ENCODE results near the gene RASGRF1. TPM values are rescaled to one million over a fixed set of nuclear protein-coding genes. Genes with fewer than 3 reads are reported as not detected.

Gene RASGRF1
- total RNA-seq, 2 experiments from 2014 or later, result 3.0 to 4.5 TPM

GRCh38 chr15:78991476-78991875 is 99.1 kb downstream of the RASGRF1 start:
- H4K20me1 ChIP-seq (ENCODE audit: insufficient read depth, low read length), result no peaks in the 10 kb centered on the region
- no peaks in the 10 kb centered on the region for H3K9me2 ChIP-seq (ENCODE audit: insufficient read depth, low read length)
- no peaks in the 10 kb centered on the region for H3K36me3 ChIP-seq (ENCODE audit: insufficient read depth, low read length)
- CTCF ChIA-PET (ENCODE audit: unreplicated experiment), result no interaction called here
- no peak overlapping the region for H3K27ac ChIP-seq (ENCODE audit: low read depth, low read length, poor library complexity, severe bottlenecking)
- H3K4me2 ChIP-seq (ENCODE audit: low read length), result no peak overlapping the region
- intact Hi-C loops (cut with micrococcal nuclease; ENCODE audit: unreplicated experiment), result no loop called here
- POLR2A ChIA-PET, result no interaction called here
- DNase-seq (ENCODE audit: low spot score), result no peak
- H2AFZ ChIP-seq (ENCODE audit: low read length), result no peak overlapping the region
- no peaks in the 10 kb centered on the region for H3K79me2 ChIP-seq (ENCODE audit: insufficient read depth, low read depth, low read length)
- H3K9me3 ChIP-seq (ENCODE audit: low read length), result no peaks in the 10 kb centered on the region
- no peak for TF ChIP-seq EZH2phosphoT487 (IDR thresholded peaks at IDR 0.05; ENCODE audit: borderline replicate concordance, low read depth, low read length)
- TF ChIP-seq, protein P1, sequence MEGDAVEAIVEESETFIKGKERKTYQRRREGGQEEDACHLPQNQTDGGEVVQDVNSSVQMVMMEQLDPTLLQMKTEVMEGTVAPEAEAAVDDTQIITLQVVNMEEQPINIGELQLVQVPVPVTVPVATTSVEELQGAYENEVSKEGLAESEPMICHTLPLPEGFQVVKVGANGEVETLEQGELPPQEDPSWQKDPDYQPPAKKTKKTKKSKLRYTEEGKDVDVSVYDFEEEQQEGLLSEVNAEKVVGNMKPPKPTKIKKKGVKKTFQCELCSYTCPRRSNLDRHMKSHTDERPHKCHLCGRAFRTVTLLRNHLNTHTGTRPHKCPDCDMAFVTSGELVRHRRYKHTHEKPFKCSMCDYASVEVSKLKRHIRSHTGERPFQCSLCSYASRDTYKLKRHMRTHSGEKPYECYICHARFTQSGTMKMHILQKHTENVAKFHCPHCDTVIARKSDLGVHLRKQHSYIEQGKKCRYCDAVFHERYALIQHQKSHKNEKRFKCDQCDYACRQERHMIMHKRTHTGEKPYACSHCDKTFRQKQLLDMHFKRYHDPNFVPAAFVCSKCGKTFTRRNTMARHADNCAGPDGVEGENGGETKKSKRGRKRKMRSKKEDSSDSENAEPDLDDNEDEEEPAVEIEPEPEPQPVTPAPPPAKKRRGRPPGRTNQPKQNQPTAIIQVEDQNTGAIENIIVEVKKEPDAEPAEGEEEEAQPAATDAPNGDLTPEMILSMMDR (conservative IDR thresholded peaks at IDR 0.05; ENCODE audit: low read length), result no peak
- H3K4me1 ChIP-seq (ENCODE audit: insufficient read depth, low read length, poor library complexity, severe bottlenecking), result peaks cover 9% of the 10 kb centered on the region
- no peak overlapping the region for H3K4me3 ChIP-seq (ENCODE audit: low read depth, low read length, poor library complexity, severe bottlenecking)
- no TSS peak for BruUV-seq (replicated peaks)

DNA sequence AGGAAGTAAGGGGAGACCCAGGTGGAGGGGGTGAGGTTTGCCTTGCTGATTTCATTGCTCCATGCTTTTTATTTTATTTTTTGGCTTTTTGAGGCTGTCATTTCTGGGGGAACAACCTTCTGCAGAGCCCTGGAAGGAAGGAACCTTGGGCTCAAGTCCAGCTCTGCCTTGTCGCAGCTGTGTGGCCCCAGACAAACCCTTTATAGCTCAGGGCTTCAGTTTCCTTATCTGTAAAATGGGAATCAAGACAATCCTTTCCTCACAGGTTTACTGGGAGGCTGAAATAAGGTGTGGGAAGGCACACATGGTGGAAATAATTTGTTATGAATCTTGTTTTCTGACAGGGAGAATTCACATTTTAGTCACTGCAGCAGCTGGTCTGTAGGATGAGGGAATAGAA is 100.3 kb downstream of the RASGRF1 start:
- H3K9me3 ChIP-seq (ENCODE audit: low read length), result no peaks in the 10 kb centered on the region
- no peaks in the 10 kb centered on the region for H4K20me1 ChIP-seq (ENCODE audit: insufficient read depth, low read length)
- H3K9me2 ChIP-seq (ENCODE audit: insufficient read depth, low read length), result no peaks in the 10 kb centered on the region
- H3K36me3 ChIP-seq (ENCODE audit: insufficient read depth, low read length), result no peaks in the 10 kb centered on the region
- POLR2A ChIA-PET, result no interaction called here
- H3K4me2 ChIP-seq (ENCODE audit: low read length), result no peak overlapping the region
- H3K27ac ChIP-seq (ENCODE audit: low read depth, low read length, poor library complexity, severe bottlenecking), result no peak overlapping the region
- peaks cover 9% of the 10 kb centered on the region for H3K4me1 ChIP-seq (ENCODE audit: insufficient read depth, low read length, poor library complexity, severe bottlenecking)
- no peak for DNase-seq (ENCODE audit: low spot score)
- H3K4me3 ChIP-seq (ENCODE audit: low read depth, low read length, poor library complexity, severe bottlenecking), result no peak overlapping the region
- CTCF ChIA-PET (ENCODE audit: unreplicated experiment), result interaction anchor here (0.5 kb wide), 1 partner anchor 57 kb away, joined by 3 read pairs; no protein-coding TSS in a partner anchor
- no peaks in the 10 kb centered on the region for H3K79me2 ChIP-seq (ENCODE audit: insufficient read depth, low read depth, low read length)
- no peak overlapping the region for H2AFZ ChIP-seq (ENCODE audit: low read length)
- no TSS peak for BruUV-seq (replicated peaks)
- TF ChIP-seq EZH2phosphoT487 (IDR thresholded peaks at IDR 0.05; ENCODE audit: borderline replicate concordance, low read depth, low read length), result no peak
- intact Hi-C loops (cut with micrococcal nuclease; ENCODE audit: unreplicated experiment), result no loop called here

DNA sequence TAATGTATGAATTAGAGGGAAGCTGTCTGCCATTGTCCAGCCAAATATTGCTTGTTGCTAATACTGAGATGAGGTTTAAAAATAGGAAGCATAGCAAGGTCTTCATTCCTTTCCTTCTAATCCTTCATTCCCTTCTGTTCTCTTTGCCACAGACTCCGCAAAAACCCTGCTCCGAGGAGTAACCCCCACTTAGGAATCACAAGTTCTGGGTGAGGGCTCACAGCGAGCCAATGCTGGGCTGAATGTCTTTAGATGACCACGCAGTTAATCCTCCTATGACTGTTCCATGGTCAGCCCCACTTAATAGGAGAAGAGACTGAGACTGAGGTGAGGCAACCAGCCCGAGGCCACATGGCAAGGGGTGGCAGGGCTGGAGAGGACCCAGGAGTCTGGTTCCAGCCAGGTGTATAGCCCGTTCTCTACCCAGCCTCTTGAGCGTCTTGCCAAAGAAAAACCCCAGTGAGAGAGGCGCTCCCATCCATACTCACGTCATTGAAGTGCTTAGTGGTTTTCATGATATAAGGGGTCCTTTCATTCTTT is 100.8 kb downstream of the RASGRF1 start:
- H2AFZ ChIP-seq (ENCODE audit: low read length), result no peak overlapping the region
- ChIA-PET CTCF (ENCODE audit: unreplicated experiment) (interaction anchor here (0.5 to 1.4 kb wide), 2 partner anchors 17 to 919 kb away, joined by 4 to 9 read pairs; no protein-coding TSS in a partner anchor), POLR2A (interaction anchor here (1.3 kb wide), 1 partner anchor 8 kb away, joined by 5 read pairs; no protein-coding TSS in a partner anchor)
- no peak for DNase-seq (ENCODE audit: low spot score)
- no peak overlapping the region for H3K4me3 ChIP-seq (ENCODE audit: low read depth, low read length, poor library complexity, severe bottlenecking)
- H3K79me2 ChIP-seq (ENCODE audit: insufficient read depth, low read depth, low read length), result no peaks in the 10 kb centered on the region
- H3K9me3 ChIP-seq (ENCODE audit: low read length), result no peaks in the 10 kb centered on the region
- H3K4me1 ChIP-seq (ENCODE audit: insufficient read depth, low read length, poor library complexity, severe bottlenecking), result peaks cover 9% of the 10 kb centered on the region
- no peaks in the 10 kb centered on the region for H3K36me3 ChIP-seq (ENCODE audit: insufficient read depth, low read length)
- no peaks in the 10 kb centered on the region for H4K20me1 ChIP-seq (ENCODE audit: insufficient read depth, low read length)
- TF ChIP-seq, protein P1 (conservative IDR thresholded peaks at IDR 0.05; ENCODE audit: low read length), result no peak
- no peak for TF ChIP-seq EZH2phosphoT487 (IDR thresholded peaks at IDR 0.05; ENCODE audit: borderline replicate concordance, low read depth, low read length)
- H3K4me2 ChIP-seq (ENCODE audit: low read length), result no peak overlapping the region
- H3K27ac ChIP-seq (ENCODE audit: low read depth, low read length, poor library complexity, severe bottlenecking), result no peak overlapping the region
- H3K9me2 ChIP-seq (ENCODE audit: insufficient read depth, low read length), result no peaks in the 10 kb centered on the region
- intact Hi-C loops (cut with micrococcal nuclease; ENCODE audit: unreplicated experiment), result no loop called here
- BruUV-seq (replicated peaks), result no TSS peak

Data from OCI-LY7 (cell line).